HepG2 (cell line): Measurements from ENCODE around the gene SERPINA6. TPM values are rescaled to one million over a fixed set of nuclear protein-coding genes. Genes with fewer than 3 reads are reported as not detected.

Experiments used
- KMT2B ChIP-seq: IDR thresholded peaks from 2 replicates; pipeline ENCODE4 v1.6.1; 2016; ENCODE audit warnings: missing genetic modification reagents, missing compliant biosample characterization
- MAFF ChIP-seq: IDR thresholded peaks from 2 replicates; pipeline ENCODE4 v1.6.1; 2011; ENCODE audit warnings: low read depth, low read length, improper control_type of control experiment
- ONECUT2 ChIP-seq: sonication (generic); formaldehyde crosslinking; IDR thresholded peaks from 2 replicates; pipeline ENCODE4 v1.4.0; 2020; ENCODE audit warnings: missing genetic modification reagents
- ZBTB3 ChIP-seq: sonication (generic); formaldehyde crosslinking; IDR thresholded peaks from 2 replicates; pipeline ENCODE4 v1.4.0; 2020; ENCODE audit warnings: low read depth, mild to moderate bottlenecking, moderate library complexity, missing genetic modification reagents, borderline replicate concordance
- ZNF441 ChIP-seq: sonication (generic); formaldehyde crosslinking; IDR thresholded peaks from 2 replicates; pipeline ENCODE4 v1.7.0; 2021; ENCODE audit warnings: missing genetic modification reagents, borderline replicate concordance
- ZNF709 ChIP-seq: sonication (generic); formaldehyde crosslinking; IDR thresholded peaks from 2 replicates; pipeline ENCODE4 v1.5.0; 2020; ENCODE audit warnings: mild to moderate bottlenecking, missing genetic modification reagents
- polyA plus RNA-seq, 8 experiments: library from polyadenylated mRNA; depleted of rRNA in 3 of 8; stranded (reverse) in 7 of 8; unstranded in 1 of 8; fragments of >200 nt; fragmentation: Illumina TruSeq in 4 of 8; extraction: Trizol in 4 of 8; gene quantifications; 2 replicates each; pipeline versions ENCODE4 v1.2.1 to v1.2.3, GENCODE V29; 2011 to 2016; ENCODE audit warnings: low read depth in 4 of 8, missing spikeins in 1 of 8, mixed read lengths in 1 of 8; ENCODE audit not compliant: insufficient read depth in 1 of 8
- total RNA-seq, 5 experiments: library from RNA; depleted of rRNA; stranded (reverse); fragments of >200 nt; fragmentation: Illumina TruSeq; extraction: Trizol; gene quantifications; 2 replicates each; pipeline ENCODE4 v1.2.3, GENCODE V29; 2016; ENCODE audit warnings: low read depth in 1 of 5
- TF ChIP-seq, protein P1 (sequence below): sonication (generic); formaldehyde crosslinking; IDR thresholded peaks from 2 replicates; pipeline ENCODE4 v1.8.1; 2023; ENCODE audit warnings: mild to moderate bottlenecking, inconsistent platforms, moderate library complexity, missing genetic modification reagents, borderline replicate concordance
- TF ChIP-seq, protein P2 (sequence below): sonication (generic); formaldehyde crosslinking; IDR thresholded peaks from 2 replicates; pipeline ENCODE4 v1.9.0; 2021; ENCODE audit warnings: mild to moderate bottlenecking, missing genetic modification reagents
- TF ChIP-seq, protein P3 (sequence below): sonication (generic); formaldehyde crosslinking; IDR thresholded peaks from 2 replicates; pipeline ENCODE4 v1.4.0; 2020; ENCODE audit warnings: mild to moderate bottlenecking, missing genetic modification reagents
- TF ChIP-seq, protein P4 (sequence below): IDR thresholded peaks from 2 replicates; pipeline ENCODE4 v1.6.1; 2016; ENCODE audit warnings: missing genetic modification reagents, missing compliant biosample characterization

The SERPINA6 gene
- total and polyA plus RNA-seq, 2 of the 13 experiments (the other 11 are each of a cell fraction or from before 2014, with no cell fraction given), result 260 to 333 TPM

DNA sequence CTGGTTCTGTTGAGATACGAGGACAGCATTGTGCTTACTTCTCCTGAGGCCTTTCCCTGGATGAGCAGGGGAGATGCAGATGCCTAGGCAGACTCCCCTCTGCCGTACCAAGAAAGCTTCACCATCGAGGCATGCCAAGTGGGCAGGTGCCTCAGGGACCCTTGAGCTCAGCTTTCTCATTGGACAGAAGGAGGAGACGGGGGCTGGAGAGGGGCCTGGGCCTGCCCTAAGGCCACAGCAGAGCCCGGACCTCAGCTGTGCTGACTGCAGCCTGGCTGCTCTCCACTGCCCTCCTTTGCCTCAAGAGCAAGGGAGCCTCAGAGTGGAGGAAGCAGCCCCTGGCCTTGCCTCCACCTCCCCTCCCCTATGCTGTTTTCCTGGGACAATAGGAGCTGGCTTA lies 41.8 kb upstream of the SERPINA6 start (continued):
- TF ChIP-seq, protein P1, sequence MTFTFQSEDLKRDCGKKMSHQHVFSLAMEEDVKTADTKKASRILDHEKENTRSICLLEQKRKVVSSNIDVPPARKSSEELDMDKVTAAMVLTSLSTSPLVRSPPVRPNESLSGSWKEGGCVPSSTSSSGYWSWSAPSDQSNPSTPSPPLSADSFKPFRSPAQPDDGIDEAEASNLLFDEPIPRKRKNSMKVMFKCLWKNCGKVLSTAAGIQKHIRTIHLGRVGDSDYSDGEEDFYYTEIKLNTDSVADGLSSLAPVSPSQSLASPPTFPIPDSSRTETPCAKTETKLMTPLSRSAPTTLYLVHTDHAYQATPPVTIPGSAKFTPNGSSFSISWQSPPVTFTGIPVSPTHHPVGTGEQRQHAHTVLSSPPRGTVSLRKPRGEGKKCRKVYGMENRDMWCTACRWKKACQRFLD (CRISPR knock-in tag), result no peak
- no peak for TF ChIP-seq ZNF441 (CRISPR knock-in tag)
- TF ChIP-seq ZBTB3 (CRISPR knock-in tag), result no peak
- TF ChIP-seq, protein P2, sequence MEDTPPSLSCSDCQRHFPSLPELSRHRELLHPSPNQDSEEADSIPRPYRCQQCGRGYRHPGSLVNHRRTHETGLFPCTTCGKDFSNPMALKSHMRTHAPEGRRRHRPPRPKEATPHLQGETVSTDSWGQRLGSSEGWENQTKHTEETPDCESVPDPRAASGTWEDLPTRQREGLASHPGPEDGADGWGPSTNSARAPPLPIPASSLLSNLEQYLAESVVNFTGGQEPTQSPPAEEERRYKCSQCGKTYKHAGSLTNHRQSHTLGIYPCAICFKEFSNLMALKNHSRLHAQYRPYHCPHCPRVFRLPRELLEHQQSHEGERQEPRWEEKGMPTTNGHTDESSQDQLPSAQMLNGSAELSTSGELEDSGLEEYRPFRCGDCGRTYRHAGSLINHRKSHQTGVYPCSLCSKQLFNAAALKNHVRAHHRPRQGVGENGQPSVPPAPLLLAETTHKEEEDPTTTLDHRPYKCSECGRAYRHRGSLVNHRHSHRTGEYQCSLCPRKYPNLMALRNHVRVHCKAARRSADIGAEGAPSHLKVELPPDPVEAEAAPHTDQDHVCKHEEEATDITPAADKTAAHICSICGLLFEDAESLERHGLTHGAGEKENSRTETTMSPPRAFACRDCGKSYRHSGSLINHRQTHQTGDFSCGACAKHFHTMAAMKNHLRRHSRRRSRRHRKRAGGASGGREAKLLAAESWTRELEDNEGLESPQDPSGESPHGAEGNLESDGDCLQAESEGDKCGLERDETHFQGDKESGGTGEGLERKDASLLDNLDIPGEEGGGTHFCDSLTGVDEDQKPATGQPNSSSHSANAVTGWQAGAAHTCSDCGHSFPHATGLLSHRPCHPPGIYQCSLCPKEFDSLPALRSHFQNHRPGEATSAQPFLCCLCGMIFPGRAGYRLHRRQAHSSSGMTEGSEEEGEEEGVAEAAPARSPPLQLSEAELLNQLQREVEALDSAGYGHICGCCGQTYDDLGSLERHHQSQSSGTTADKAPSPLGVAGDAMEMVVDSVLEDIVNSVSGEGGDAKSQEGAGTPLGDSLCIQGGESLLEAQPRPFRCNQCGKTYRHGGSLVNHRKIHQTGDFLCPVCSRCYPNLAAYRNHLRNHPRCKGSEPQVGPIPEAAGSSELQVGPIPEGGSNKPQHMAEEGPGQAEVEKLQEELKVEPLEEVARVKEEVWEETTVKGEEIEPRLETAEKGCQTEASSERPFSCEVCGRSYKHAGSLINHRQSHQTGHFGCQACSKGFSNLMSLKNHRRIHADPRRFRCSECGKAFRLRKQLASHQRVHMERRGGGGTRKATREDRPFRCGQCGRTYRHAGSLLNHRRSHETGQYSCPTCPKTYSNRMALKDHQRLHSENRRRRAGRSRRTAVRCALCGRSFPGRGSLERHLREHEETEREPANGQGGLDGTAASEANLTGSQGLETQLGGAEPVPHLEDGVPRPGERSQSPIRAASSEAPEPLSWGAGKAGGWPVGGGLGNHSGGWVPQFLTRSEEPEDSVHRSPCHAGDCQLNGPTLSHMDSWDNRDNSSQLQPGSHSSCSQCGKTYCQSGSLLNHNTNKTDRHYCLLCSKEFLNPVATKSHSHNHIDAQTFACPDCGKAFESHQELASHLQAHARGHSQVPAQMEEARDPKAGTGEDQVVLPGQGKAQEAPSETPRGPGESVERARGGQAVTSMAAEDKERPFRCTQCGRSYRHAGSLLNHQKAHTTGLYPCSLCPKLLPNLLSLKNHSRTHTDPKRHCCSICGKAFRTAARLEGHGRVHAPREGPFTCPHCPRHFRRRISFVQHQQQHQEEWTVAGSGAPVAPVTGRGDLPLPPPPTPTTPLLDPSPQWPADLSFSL (CRISPR knock-in tag), result no peak
- no peak for TF ChIP-seq ONECUT2 (CRISPR knock-in tag)
- TF ChIP-seq, protein P3, sequence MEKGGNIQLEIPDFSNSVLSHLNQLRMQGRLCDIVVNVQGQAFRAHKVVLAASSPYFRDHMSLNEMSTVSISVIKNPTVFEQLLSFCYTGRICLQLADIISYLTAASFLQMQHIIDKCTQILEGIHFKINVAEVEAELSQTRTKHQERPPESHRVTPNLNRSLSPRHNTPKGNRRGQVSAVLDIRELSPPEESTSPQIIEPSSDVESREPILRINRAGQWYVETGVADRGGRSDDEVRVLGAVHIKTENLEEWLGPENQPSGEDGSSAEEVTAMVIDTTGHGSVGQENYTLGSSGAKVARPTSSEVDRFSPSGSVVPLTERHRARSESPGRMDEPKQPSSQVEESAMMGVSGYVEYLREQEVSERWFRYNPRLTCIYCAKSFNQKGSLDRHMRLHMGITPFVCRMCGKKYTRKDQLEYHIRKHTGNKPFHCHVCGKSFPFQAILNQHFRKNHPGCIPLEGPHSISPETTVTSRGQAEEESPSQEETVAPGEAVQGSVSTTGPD (CRISPR knock-in tag), result no peak
- TF ChIP-seq MAFF, result no peak
- no peak for TF ChIP-seq KMT2B
- TF ChIP-seq, protein P4, sequence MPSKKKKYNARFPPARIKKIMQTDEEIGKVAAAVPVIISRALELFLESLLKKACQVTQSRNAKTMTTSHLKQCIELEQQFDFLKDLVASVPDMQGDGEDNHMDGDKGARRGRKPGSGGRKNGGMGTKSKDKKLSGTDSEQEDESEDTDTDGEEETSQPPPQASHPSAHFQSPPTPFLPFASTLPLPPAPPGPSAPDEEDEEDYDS, result no peak
- no peak for TF ChIP-seq ZNF709 (CRISPR knock-in tag)
